HG03064 (cell line): ENCODE measurements around the gene TSPAN5.

Experiments
- ATAC-seq: cut with Tn5 transposase; IDR thresholded peaks from one replicate; pipeline ENCODE4 v1.9.1; 2021; ENCODE audit warnings: low read depth; ENCODE audit not compliant: unreplicated experiment

TSPAN5 gene

DNA sequence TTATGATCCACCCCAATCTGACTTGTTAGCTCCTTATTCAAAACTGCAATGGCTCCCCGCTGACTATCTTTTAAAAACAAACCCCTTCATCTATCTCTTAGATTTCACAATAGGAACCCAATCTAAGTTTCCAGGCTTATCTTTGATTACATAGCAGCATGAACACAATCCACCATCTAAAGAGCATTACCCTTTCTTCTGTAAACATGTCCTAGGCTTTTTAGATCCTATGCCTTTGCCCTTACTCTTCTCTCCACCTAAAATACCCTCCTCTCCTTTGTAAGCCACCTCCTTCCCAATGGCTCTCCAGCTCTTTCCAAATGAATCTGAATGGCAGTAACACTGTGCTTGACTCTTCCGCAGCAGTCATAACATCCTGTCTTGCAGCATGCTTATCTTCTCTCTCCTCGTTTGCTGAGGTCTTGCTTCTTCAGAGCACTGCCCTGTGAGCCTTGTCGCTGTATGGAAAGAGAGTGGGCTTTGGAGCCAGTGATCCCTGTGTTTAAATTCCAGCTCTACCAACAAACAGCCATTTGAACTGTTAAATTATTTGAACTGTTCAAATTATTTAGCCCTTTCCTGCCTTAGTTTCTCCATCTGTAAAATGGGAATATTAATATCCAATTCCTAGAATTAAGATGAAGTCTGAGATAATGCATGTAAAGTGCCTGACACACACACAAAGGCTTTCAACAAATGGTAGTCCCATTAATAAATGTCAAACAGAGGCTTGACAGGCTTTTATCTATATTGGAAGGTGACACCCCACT, 16.2 kb upstream of the TSPAN5 start:
- no peak for ATAC-seq

DNA sequence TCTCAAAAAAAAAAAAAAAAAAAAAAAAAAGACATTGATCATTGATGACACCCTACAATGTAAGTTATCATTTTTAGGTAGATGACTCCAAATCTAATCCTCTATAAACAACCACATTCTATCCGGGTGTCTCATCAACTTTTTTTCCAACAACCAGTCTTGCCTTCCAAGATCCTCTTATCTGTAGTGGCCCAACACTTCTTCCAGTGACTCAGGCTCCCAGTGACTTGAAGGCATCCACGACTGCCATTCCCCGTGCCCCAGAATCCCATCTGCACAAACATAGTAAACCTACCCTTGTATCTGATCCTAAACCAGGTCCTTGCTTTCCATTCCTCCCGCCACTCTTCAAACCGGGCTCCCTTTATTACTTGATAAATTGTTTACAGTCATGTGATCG, 15.6 kb upstream of the TSPAN5 start:
- ATAC-seq, result no peak

GRCh38 chr4:98673288-98673644, 14.9 kb upstream of the TSPAN5 start:
- no peak for ATAC-seq

DNA sequence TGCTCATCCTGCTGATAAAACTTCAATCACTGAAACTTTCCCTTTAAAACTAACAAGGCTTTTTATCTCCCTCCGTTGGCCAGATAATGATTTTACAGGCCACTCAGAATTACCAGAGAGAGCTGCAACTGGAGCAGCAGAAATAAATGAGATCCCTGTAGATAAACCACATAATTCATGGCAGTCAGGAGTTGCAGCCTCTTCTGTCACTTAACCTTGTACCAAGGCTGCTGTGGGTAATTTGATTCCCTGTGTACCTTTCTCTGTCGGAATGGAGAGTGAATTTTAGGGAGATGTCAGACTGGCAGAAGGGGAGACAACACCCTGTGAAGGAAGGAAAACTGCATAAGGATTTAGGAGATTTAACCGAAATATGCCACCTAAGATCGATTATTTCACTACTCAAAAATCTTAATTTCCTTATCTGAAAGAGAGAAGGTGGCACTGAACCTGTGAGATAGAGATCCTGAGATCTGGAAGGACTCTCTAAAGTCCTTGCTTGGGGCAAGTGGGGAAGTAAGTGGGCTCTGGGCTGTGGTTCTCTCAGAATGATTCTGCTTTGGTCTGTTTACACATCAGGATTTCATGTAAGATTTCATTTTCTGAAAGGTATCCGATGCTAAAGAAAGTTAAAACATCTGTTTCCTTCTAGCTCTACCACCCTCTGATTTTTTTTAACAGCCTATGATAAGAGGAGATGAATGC, 14.3 kb upstream of the TSPAN5 start:
- no peak for ATAC-seq

DNA sequence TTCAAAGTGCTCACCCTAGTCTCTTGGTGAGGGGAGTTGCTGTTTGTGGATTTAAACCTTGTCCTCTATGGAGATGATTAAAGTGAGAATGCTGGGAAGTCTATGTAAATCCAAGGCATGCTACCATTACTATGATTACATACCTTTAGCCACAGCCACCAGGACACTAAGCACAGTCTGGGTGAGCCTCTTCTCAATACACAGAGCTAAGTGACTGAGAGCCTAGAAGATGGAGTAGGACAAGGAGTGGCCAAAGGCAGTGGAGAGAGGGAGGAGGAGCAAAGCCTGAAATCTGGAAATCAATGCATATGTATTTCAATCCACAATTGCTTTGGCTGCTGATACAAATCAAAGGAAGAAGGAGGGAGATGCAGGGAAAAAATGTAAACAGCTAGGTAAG, 12.7 kb upstream of the TSPAN5 start:
- ATAC-seq, result no peak

- ATAC-seq, result no peak
These were observed 11.8 kb upstream of the TSPAN5 start for GRCh38 chr4:98670186-98670585.

DNA sequence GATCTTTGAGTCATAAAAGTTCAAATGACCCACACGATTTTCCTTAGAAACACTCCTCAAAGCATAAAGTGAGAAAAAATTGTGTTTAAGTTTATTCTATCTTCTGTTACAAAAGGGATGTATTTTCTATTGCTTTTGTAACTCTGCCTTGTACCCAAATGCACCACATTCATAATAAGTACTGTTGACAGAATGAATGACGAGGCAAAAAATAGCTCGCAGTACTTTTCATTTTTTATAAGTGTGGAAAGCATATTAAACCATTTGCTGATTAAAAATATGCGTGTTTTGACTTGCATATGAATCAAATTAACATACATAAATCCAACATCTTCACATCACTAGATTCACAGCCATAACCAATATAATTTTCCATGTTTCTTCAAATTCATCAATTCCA, 11.2 kb upstream of the TSPAN5 start:
- no peak for ATAC-seq

- no peak for ATAC-seq
These were observed 6.5 kb upstream of the TSPAN5 start for GRCh38 chr4:98664959-98665358.

DNA sequence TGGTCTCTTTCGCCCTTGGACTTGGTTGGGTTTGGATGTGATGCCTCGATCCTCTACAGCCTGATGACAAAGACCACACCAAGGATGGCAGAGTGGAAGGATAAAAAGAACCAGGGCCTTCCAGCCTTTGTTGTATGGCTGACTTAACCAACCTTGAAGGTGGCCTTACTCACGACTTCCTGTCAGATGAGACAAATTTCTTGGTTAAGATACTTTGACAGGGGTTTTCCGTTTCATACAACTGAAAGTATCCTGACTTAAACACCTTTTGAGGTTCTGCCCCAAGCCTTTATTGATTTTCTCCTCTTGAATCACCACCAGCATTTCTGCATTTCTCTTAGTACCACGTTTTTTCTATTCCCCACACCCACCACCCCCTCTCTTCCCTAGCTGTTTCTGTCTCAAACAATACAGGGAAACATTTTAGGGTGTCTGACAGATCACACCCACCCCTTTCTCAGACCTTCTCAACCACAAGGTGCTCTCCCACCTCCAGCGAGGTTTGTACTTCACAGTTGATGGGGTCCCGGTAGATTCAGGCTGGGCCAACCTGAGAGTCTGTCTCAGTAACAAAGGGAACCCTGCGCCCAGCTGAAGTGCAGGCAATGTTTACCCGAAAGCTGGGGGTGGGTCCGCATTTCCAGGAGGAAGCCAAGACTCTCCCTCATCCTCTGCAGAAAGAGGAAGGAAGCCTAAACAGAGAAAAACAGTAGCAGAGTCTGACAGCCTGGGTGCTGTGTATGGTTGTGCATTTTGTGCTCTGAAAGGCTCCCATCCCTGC, 5.0 kb upstream of the TSPAN5 start:
- ATAC-seq, result peak; percentile 72

- ATAC-seq, result peak; percentile 3
These were observed 4.3 kb upstream of the TSPAN5 start for GRCh38 chr4:98662626-98663225.

DNA sequence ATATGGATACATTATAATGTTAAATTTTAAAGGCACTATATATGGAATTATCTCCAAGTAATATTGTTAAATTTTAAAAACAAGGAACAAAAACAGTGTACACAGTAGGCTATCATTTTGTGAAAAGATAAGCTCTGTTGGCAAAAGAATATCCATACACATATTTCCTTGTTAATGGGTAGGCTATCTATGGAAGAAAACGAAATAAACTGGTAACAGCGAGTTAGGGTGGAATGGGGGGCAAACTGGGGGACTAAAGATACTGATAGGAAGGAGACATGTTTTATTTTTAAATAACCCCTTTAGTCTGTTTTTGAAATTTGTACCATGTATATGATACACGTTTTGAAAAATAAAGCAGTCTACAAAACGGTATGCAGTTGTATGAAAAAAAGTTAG, 3.6 kb upstream of the TSPAN5 start:
- ATAC-seq, result no peak

- ATAC-seq, result no peak
These were observed 3.1 kb upstream of the TSPAN5 start for GRCh38 chr4:98661371-98662054.

- no peak for ATAC-seq
These were observed 1.5 kb upstream of the TSPAN5 start for GRCh38 chr4:98659741-98660462.

DNA sequence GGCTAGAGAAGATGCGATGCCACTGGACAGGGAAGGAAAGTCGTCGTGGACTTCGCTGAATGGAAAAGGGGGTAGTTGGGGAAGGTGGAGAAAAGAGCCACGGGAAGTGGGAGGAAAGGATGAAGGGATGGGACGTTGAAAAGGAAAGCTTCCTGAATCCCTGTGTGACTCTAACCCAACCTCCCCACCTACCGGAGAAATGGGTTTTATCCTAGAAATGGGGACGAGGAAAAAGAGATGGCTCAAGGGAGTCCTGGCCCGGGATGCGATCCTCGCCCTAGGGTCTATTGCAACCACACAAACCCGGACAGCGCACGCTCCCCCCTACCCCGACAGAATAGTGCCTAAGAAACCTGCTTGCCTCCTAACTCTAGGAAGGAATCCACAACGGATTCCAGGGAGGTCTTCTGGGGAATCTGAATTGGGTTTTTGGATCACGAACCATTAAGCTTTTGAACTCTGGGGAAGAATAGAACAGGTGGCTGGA, 738 bp upstream of the TSPAN5 start:
- no peak for ATAC-seq

DNA sequence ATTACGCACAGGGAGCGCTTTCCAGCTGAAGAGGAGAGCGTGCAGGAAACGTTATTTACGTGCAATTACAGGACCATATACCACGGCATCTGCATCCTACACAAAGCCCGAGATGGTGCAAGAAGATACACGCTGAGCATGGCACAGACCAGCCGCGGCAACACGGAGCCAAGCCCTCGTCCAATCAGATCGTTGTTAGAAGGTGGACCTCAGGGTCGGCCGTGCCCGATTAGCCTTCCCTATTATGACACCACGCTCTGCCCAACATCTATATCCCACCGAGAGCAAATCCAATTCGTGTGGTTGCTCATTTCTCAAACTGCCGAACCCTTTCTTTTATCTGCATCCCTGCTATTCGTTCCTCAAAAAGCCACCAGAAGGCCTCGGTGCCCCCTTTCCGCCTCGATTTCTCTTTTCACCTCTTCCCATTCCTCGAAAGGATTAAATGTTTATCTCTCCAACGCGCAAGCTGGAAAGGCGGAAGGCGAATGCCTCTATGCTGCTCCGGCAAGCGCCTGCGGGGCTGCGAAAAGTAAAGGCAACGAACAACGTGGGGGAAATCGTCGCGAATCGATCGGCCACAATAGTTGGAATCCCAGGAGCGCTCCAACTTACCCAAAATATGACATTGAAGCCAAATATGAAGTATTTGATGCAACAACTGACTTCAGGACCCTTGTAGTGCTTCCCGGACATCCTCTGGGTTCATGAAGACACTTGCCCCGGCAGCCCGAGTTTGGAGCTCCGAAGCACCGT, 702 bp downstream of the TSPAN5 start:
- ATAC-seq, result peak; percentile 30

GRCh38 chr4:98656886-98657285, 1.5 kb downstream of the TSPAN5 start:
- ATAC-seq, result no peak

GRCh38 chr4:98656443-98656842, 2.0 kb downstream of the TSPAN5 start:
- no peak for ATAC-seq

DNA sequence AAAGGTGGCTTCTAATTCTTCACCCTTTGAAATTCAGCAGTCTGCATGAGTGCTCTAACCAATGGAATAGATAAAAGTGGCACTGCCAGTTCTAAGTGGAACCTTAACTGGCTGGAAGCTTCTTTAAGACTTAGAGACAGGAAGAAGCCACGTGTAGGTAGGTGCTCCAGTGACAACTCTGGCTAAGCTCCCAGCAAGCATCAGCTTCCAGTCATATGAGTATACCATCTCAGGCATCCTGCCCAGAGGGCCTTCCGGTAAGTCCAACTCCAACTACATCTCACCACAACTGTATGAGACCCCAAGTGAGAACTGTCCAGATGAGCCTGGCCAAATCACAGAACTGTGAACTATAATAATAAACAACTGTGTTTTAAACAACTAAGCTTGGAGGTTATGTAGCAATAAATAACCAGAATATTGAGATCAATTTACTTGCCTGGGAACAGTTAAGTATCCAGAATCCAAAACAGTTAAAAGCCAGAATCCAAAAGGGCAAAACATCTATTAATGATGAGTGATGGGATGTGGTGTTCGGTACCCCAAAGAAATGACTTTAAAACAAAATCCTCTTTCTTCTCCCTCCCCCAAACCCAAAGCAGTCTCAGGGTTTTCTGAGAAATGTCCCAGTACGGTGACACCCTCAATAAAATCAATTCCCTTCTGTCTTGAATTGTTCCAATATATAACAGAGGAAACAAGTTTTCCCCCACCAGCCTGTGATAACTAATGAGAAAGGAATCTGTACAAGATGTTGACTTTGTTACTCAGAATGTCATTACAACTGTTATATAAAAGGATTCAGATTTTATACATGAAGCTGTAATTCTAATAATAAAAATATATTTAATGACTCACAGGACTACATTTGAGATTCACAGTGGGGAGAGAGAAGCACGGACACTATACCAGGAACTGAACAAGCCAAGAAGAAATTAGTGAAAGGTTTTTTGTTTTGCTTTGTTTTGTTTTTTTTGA, 4.2 kb downstream of the TSPAN5 start:
- ATAC-seq, result no peak
